ENCODE measurements around the gene CEP112.
"Not testable (repeated sequence)": the region's sequence is repeated elsewhere in the genome, so short reads cannot be mapped to it uniquely, and the experiment has no call there.

The CEP112 gene

DNA sequence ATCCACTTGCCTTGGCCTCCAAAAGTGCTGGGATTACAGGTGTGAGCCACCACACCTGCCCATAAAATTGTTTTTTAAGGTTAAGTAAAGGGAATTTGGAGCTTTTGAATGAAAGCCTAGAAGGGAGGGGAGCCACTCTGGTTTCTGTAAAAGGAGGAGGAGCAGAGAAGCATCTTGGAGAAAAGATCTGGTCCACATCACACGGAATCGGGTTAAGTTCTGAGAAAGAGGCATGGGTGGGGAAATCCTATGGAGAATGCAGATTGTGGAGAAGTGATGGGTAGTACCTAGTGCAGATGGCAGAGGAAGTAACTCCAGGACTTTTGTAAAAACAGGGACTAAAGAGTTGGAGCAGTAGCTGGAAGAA lies 18.3 kb upstream of the CEP112 start:
- DNase-seq: no peak

DNA sequence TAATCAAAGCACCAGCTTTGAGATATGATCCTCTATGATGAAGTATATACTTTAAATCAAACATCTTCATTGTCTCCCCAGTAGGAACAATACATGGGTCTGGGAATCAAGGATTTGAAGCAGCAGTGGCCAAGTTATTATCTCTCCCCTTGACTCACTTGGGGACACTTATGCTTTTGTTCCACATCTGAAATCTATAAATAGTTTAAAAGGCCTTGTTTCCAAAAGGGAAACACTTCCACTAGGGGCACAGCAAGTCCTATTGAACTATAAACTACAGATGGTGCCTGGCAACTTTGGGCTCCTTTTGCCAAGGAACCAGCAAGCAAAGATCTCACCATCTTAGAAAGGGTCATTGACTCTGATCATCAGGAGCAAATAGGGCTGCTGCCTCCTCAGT lies 16.0 kb upstream of the CEP112 start:
- no peak for DNase-seq

DNA sequence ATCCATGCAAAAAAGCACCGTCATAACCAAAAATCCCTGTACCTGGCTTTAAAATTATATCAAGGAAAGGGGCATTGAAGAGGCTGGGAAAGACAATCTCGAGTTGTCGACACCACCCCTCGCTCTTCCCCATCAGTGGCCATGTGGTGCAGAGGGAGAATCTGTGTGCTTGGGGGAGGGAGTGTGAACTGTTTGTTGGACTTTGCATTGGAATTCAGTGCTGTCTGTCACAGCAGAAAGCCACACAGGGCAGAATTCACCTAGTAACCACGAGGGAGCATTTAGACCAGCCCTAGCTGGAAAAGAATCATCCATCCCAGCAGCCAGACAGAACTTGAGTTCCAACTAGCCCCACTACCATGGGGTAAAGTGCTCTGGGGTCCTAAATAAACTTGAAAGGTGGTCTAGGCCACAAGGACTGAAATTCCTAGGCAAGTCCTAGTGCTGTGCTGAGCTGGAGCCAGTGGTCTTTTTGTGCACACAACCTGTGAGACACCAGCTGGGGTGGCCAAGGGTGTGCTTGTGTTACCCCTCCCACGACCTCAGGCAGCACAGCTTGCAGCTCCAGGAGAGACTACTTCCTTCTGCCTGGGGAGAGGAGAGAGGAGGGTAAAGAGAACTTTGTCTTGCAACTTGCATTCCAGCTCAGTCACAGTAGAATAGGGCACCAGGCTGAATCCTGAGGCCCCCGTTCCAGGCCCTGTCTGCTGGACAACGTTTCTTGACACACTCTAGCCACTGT lies 11.5 kb upstream of the CEP112 start:
- DNase-seq: no peak

DNA sequence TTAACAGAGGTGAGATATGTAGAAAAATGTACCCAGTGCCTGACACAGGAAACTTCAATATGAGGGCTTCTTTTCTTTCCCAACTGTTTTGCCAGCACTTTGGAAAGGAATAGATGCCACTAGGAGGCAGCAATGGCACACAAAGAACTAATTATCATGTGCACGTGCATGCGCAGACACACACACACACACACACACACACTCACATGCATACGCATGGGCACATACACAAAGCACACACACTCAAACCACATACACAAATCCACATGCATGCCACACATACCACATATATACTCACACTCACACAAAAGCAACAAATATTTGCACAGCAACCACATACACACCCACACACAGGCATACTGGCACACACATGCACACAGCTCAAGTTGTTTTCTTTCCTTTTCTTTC lies 8.8 kb upstream of the CEP112 start:
- DNase-seq: peak; percentile 67

DNA sequence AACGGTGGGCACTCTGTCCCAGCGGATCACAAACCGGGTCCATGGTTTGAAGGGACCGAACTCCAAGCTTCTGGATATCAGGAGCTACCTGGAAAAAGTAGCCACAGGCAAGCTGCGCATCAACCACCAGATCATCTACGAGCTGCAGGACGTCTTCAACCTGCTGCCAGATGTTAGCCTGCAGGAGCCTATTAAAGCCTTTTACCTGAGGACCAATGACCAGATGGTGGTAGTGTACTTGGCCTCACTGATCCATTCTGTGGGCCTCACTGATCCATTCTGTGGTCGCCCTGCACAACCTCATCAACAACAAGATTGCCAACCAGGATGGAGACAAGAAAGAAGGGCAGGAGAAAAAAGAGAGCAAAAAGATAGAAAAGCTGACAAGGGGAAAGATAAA lies 6.3 kb upstream of the CEP112 start:
- DNase-seq: no peak

DNA sequence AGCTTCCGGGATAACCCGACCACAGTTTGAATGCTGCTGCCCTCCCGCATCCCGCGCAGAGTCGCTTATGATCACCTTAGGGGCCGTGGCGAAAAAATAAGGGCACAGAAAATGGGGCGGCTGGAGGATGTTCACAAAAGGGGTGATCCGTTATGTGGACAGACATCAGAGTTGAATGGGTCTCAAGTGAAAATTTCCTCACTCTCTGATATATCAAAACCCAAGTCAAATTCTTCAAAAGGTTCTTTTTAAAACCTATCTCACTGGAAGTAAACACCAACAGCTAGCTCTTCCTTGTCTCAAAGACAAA lies 400 bp upstream of the CEP112 start:
- DNase-seq: no peak

DNA sequence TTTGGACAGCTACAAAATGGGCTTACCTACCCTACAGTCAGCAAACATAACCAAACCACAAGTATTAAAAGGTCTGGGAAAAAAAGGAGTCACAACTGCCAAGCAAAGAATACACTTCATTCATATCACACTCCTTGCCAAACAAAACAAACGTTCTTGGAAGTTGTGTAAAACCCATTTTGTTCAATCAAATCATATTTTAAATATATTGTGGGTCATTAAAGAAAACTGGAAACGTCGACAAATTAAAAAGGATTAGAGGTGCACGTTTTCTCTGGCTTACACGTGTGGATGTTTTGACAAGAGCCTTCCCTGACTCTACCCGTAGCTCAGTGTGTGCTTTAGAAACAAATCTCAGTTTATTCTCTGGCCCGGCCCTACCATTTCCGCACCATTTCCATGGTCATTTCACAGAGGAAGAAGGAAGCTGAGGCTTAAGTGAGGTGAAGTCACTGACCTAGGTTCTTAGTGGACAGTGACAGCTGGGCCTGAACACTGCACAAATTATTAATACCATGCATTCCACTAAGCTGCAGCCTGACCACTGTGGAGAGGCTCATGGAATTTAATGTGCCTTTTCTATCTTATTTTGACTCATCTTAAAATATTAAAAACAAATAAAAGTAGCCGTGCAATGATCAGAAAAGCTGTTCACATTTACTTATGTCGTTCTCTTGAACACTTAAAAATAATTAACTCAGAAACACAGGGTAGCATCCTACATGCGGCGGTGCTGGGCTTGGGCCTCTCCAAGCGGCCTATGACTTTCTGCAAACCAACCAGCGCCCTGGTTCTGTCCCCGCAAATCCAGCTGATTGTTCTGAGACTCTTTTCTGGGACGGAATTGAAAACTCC lies 968 bp downstream of the CEP112 start:
- no peak for DNase-seq

DNA sequence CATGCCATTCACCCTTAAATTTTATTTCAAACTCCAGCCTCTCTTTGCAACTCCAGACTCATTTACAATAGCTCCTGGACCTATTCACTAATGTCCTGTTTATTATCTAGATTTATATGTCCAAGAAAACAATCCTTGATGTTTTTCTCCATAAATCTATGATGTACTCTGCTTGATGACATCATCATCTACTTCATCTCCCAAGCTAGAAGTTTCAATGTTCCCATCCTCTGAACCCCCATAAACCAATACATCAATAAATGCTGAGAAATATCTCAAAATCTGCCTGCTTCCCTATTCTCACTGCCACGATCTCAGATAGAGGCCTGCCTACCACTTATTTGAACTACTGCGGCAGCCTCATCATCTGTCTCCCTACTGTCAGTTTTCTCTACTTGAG lies 4.2 kb downstream of the CEP112 start:
- DNase-seq: no peak

DNA sequence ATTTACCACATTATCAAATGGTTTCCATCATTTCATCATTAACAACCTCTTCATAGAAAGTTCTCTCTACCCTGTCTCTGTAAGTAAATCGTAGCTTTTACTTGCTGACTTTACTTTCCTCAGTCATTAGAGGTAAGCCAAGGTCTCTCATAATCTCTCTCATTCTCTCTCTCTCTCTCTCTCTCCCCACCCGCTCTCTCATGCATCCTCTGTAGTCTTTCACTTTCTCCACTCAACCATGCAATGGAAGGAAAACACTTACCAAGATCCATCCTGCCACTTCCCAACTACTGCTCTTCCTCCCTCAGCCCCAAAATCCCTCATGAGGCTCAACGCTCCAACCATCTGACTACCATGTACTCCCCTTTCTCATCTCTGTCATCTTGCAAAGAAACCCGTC lies 6.1 kb downstream of the CEP112 start:
- no peak for DNase-seq

DNA sequence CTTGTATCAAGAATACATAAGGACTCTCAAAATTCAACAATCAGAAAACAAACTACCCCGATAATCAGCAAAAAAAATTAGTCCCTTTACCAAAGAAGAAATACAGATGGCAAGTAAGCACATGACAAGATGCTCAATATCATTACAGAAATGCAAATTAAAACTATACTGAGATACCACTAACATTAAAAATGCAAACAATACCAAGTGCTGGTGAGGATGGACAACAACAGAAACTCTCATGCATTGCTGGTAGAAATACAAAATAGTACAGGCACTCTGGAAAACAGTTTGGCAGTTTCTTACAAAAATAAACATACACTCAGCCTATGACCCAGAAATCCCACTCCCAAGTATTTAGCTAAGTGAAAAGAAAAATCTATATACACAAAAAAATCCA lies 7.5 kb downstream of the CEP112 start:
- no peak for DNase-seq

DNA sequence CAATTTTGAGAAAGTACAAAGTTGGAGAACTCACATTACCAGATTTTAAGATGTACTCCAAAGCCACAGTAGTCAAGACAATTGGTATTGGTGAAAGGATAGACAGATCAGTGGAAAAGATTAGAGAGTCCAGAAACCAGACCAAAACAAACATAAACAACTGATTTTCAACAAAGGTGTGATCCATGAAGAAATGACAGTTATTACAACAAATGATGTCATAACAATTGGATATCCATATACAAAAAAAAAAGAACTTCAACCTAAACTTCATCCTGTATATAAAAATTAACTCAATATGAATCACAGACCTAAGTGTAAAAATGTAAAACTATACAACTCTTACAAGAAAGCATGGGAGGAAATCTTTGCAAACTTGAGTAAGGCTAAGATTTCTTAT lies 8.4 kb downstream of the CEP112 start:
- DNase-seq: no peak

DNA sequence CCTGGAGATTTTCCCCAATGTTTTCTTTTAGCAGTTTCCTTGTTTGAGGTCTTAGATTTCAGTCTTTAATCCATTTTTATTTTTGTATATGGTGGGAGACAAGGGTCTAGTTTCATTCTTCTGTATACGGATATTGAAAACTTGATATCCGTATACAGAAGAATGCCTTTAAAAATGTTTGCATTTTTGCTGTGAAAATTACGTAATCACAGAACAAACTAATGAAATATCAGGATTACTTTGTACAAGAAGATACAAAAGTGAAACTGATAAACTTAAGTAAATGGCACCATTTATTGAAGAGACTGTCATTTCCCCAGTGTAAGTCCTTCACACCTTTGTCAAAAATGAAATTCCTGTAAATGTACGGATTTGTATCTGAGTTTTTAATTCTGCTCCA lies 13.3 kb downstream of the CEP112 start:
- no peak for DNase-seq

DNA sequence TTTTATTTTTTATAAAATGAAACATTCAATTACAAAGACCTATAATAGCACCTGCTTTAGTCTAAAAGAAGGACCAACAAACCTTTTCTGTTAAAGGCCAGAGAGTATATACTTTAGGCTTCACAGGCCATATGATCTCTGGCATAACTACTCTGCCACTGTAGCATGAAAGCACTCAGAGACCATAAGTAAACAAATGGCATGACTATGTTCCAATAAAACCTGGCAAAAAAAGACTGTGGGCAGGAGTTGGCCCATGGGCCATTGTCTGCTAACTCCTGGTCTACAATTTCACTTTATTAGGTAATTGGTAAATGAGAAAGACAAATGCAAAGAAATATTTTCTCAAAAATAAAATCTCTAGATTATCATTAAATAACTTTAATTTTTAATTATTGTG lies 14.9 kb downstream of the CEP112 start:
- DNase-seq: no peak

DNA sequence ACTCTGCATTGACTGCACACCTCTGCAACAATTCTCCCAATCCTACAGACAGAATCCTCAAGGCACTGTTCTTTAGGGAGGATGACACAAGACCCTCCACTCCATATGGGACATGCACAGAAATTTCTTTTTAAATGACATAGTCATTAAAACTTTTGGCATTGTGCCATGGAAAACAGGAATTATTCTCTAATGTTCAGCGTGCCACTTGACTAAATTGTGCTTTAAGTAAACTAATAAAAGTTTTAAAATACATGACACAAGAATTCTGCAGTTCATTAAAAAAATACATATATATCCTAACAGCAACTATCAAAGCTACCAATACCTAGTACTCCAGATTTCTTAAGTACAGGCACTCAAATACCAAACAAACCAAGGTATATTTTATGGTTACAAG lies 16.0 kb downstream of the CEP112 start:
- DNase-seq: no peak

DNA sequence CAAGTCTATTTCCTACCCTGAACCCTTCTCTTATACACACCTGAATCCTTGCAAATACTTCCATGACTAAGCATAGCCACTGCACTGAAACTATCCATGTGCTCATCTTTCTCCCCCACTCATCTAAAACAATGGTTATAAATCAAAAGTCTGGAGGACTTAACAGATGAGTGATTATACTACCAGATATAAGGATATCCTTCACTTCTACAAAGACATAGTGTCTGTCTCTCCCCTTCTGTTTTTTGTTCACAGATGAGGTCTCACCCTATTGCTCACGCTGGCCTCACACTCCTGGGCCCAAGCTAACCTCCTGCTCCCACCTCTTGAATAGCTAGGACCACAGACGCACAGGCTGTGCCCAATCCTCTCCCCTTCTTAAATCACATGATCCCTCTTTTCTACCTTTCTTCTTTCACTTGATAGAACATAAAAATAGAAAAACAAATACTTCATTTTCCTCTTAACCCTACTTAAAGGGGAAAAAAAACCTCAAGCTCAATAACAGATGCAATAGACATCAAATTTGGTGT lies 19.2 kb downstream of the CEP112 start:
- no peak for DNase-seq

DNA sequence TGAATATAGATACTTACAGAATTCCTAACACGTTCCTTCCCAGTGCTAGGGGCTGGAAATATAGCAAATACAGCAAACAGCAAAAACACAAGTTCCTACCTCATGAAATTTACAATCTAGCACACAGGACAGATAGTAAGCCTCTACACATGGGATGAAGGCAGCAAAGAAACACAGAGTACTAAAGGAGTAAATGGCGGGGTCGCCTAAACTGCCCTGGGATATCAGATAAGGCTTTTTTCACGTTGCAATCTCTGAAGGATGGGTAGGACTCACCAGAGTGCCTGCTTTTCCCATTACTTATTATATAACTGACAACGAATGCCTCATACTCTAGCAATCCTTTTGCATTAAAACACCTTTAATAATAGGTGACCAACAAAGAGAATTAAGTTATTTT lies 19.8 kb downstream of the CEP112 start:
- DNase-seq: no peak

DNA sequence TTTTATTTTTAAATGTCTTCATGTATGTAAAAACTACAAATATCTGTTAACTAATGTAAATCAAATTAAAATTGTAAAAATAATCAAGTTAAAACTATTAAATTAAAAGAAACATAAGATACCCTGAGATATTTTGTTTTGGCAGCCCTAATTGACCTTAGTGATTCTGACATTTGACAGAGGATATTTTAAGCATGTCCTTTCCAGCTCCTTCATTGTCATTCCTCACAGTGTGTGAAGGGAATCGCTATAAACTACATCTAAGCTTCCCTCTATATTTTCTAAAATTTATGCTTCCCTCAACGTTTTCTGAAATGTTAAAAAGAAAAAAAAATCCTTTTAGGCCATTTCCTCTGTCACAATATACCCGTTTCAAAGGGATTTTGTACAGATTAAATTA lies 20.2 kb downstream of the CEP112 start:
- no peak for DNase-seq

DNA sequence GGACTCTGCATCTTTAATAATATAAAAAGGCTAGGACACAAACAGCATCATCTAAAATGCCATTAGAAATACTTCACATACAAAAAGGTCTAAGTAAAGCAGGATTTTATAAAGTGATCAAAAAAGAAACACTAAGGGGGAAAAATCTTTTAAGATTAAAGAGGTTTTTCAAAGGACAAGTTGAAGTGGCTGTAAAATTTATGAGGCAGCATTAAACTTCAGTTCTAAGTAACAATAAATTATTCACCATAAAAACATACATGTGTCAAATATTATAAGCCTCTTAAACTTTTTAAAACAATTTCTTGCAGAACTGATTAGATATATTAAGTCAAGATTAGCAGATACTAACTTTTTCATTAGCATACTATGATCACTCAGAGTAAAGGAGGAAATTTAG lies 20.8 kb downstream of the CEP112 start:
- no peak for DNase-seq

DNA sequence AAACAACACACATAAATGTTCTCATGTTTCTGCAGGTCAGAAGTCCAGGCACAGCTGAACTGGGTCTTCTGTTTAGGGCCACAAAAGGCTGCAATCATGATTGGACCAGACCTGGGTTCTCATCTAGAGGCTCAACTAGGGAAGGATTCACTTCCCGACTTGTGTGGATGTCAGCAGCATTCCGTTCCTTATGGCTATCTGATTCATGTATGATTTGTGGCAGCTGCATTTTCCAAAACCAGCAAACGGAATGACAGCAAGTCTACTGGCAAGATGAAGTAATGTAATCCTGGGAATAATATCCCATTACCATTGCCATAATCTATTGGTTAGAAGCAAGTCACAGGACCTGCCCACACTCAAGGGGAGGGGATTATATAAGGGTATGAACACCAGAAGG lies 22.1 kb downstream of the CEP112 start:
- DNase-seq: no peak

DNA sequence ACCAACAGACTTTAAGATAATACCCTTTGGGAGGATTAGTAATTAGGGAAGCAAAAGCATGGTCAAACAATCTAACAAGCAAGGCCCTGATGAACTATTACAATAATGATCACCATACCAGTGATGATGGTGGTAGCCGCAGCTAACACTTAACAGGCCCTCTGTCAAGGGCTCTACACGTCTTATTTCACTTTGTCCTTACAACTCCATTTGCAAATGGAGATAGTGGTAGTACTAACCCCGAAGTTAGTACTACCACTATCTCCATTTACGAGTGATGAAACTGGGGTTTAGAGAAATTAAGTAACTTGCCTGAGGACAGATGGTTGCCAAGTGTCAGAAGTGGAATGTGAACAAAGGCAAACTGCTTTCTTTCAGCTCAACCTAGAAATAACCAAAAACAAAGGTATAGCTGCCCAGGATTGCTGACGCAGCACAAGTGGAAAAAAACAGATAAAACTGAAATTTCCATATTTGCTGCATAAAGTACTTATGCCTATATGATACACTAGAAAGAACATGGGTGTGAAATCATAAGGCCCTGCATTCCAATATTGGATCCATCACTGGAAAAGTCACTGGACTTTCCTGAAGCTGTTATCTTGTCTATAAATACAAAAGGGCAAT lies 24.6 kb downstream of the CEP112 start:
- DNase-seq: no peak

DNA sequence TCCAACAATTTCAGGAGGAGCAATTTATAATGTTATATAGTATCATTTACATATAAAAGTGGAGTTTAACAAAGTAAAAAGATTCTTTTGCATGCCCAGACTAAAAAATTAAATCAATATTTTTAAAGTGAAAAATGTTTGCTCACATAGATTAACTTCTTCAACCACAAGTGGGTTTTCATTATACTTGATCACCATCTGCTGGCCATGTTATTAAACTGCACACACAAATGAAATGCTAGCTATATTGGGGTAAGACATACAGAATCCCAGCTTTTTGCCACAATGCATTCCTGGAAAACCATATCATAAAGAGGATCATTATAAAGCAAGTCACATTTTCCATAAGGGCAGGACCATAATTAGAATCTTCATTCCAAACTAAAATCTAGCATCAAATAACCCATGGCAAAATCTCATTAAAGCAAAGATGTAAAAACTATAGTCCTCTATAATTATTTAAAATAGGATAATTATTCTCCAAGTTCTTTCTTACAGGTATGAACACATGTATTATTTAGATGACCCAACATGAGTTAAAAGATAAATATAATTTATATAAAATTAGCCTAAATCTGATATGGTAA lies 26.3 kb downstream of the CEP112 start:
- DNase-seq: peak; percentile 51

DNA sequence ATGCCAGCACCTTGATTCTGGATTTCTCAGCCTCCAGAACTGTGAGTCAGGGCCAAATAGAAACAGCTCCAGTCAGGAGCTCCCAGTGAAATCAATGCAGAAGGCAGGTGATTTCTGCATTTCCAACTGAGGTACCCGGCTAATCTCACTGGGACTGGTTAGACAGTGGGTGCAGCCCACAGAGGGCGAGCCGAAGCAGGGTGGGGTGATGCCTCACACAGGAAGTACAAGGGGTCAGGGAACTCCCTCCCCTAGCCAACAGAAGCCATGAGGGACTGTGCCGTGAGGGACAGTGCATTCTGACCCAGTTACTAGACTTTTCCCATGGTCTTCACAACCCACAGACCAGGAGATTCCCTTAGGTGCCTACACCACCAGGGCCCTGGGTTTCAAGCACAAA lies 36.9 kb downstream of the CEP112 start:
- DNase-seq: not testable (repeated sequence)

DNA sequence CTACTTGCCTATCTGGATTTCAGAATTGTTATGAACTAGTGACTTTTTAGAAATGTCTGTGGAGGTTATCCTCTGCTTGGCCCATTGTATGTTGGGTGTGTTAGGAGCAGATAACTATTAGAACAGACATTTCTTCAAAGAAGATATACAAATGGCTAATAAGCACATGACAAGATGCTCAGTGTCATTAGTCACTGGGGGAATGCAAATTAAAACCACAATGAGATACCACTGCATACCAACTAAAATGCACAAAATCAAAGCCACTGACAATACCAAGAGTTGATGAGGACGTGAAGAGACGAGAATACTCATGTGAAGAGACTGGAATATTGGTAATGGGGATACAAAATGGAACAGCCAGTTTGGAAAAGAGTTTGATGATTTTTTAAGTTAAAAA lies 39.2 kb downstream of the CEP112 start:
- DNase-seq: no peak

DNA sequence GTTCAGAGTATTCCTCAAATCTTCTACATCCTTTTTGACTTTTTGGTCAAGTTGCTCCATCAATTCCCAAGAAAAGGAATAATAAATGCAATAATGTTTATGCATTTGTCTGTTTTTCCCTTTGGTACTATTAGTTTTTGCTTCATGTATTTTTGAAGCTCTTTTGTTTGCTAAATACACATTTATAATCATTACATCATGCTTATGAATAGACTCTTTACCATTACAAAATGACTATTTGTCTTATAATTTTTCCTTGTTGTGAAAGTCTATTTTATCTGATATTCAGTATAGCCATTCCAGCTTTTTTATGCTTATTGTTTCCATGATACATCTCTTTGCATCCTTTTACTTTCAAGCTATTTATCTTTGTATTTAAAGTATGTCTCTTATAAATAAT lies 41.2 kb downstream of the CEP112 start:
- no peak for DNase-seq

Data from CD4-positive, alpha-beta T cell treated with Interleukin-4 for 4 hours (primary cell).